Measurements from ENCODE around the gene GPR35.

DNA sequence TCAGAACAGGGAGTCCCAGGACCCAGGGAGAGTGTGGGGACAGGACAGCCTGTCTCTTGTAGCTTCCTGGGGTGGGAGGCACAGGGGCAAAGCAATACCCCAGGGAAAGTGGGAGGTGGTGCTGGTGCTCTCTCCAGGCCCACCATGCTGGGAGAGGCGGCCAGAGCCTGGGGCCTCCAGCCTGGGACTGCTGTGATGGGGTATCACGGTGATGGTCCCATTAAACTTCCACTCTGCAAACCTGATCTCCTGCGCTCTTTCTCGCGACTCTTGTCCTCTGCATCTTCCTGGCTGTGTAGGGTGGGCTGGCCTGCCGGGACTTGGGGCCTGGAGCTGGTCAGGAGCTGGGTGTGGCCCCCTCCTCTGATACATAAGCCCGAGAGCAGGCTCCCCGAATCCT is 46.8 kb upstream of the GPR35 start:
- TF ChIP-seq POLR2A (IDR thresholded peaks at IDR 0.05) (no peak), CTCF (IDR thresholded peaks at IDR 0.05) (no peak)
